ENCODE results near the gene ATOSB.

Gene ATOSB

GRCh38 chr9:35136866-35137265 is 21.2 kb upstream of the ATOSB start:
- no peak for TF ChIP-seq ZNF274 (IDR thresholded peaks at IDR 0.05; ENCODE audit: low read depth, low read length)

GRCh38 chr9:35135988-35136387 is 20.3 kb upstream of the ATOSB start:
- H3K4me3 ChIP-seq (ENCODE audit: low read length), result no peak overlapping the region
- no peak for TF ChIP-seq ZNF274 (IDR thresholded peaks at IDR 0.05; ENCODE audit: low read depth, low read length)

More at GRCh38 chr9:35136866-35137265, 21.2 kb upstream of the ATOSB start:
- H3K4me3 ChIP-seq (ENCODE audit: low read length), result no peak overlapping the region

GRCh38 chr9:35134920-35135319 is 19.3 kb upstream of the ATOSB start:
- no peak overlapping the region for H3K4me3 ChIP-seq (ENCODE audit: low read length)
- TF ChIP-seq ZNF274 (IDR thresholded peaks at IDR 0.05; ENCODE audit: low read depth, low read length), result no peak

- H3K4me3 ChIP-seq (ENCODE audit: low read length), result no peak overlapping the region; the same call in 1 of the 2 replicates
- no peak for TF ChIP-seq ZNF274 (IDR thresholded peaks at IDR 0.05; ENCODE audit: low read depth, low read length)
These were observed 1.4 kb upstream of the ATOSB start for GRCh38 chr9:35116898-35117551.

GRCh38 chr9:35116539-35116897 is 856 bp upstream of the ATOSB start:
- H3K4me3 ChIP-seq (ENCODE audit: low read length), result peak overlapping the region; percentile 68; the same call in 1 of the 2 replicates
- TF ChIP-seq ZNF274 (IDR thresholded peaks at IDR 0.05; ENCODE audit: low read depth, low read length), result no peak

- peak overlapping the region; percentile 68; the same call in 1 of the 2 replicates for H3K4me3 ChIP-seq (ENCODE audit: low read length)
- no peak for TF ChIP-seq ZNF274 (IDR thresholded peaks at IDR 0.05; ENCODE audit: low read depth, low read length)
These were observed 628 bp downstream of the ATOSB start for GRCh38 chr9:35114840-35115628.

GRCh38 chr9:35114113-35114839 is 1.4 kb downstream of the ATOSB start:
- peak overlapping the region; percentile 68; the same call in 1 of the 2 replicates for H3K4me3 ChIP-seq (ENCODE audit: low read length)
- no peak for TF ChIP-seq ZNF274 (IDR thresholded peaks at IDR 0.05; ENCODE audit: low read depth, low read length)

GRCh38 chr9:35112257-35113020 is 3.2 kb downstream of the ATOSB start:
- TF ChIP-seq ZNF274 (IDR thresholded peaks at IDR 0.05; ENCODE audit: low read depth, low read length), result no peak
- H3K4me3 ChIP-seq (ENCODE audit: low read length), result no peak overlapping the region

GRCh38 chr9:35111001-35111933 is 4.4 kb downstream of the ATOSB start:
- no peak for TF ChIP-seq ZNF274 (IDR thresholded peaks at IDR 0.05; ENCODE audit: low read depth, low read length)
- H3K4me3 ChIP-seq (ENCODE audit: low read length), result peak overlapping the region; percentile 73; the same call in 1 of the 2 replicates

- no peak for TF ChIP-seq ZNF274 (IDR thresholded peaks at IDR 0.05; ENCODE audit: low read depth, low read length)
- H3K4me3 ChIP-seq (ENCODE audit: low read length), result no peak overlapping the region
These were observed 5.3 kb downstream of the ATOSB start for GRCh38 chr9:35110327-35110761.

- no peak for TF ChIP-seq ZNF274 (IDR thresholded peaks at IDR 0.05; ENCODE audit: low read depth, low read length)
- no peak overlapping the region for H3K4me3 ChIP-seq (ENCODE audit: low read length)
These were observed 6.6 kb downstream of the ATOSB start for GRCh38 chr9:35108946-35109575.

- H3K4me3 ChIP-seq (ENCODE audit: low read length), result no peak overlapping the region
- TF ChIP-seq ZNF274 (IDR thresholded peaks at IDR 0.05; ENCODE audit: low read depth, low read length), result no peak
These were observed 7.2 kb downstream of the ATOSB start for GRCh38 chr9:35108461-35108860.
